Effector memory CD8-positive, alpha-beta T cell (primary cell): ENCODE measurements around the gene RTEL1.

Experiments used
- ATAC-seq: fragments of 150-1000 bp; cut with Tn5 transposase; replicated peaks from 2 replicates; pipeline ENCODE4 v1.10.0; 2021; ENCODE audit warnings: mild to moderate bottlenecking, moderate library complexity
- DNase-seq, 3 experiments: peaks; one replicate each; pipeline ENCODE4 v3.0.0; 2021
- H3K27ac Mint-ChIP-seq, 2 donors: one replicate each; pipeline ENCODE4 v1.8.0; 2022; ENCODE audit warnings: mild to moderate bottlenecking in 2 of 2, mixed read lengths in 2 of 2, moderate library complexity in 2 of 2
- H3K27me3 Mint-ChIP-seq, 2 donors: one replicate each; pipeline ENCODE4 v1.8.0; 2022; ENCODE audit warnings: mixed read lengths in 2 of 2
- H3K36me3 Mint-ChIP-seq: one replicate; pipeline ENCODE4 v1.8.0; 2022; ENCODE audit warnings: mild to moderate bottlenecking, moderate library complexity, mixed read lengths; ENCODE audit not compliant: insufficient read depth
- H3K4me1 Mint-ChIP-seq, 2 donors: one replicate each; pipeline ENCODE4 v1.8.0; 2022; ENCODE audit warnings: low read depth in 2 of 2, mixed read lengths in 2 of 2
- H3K4me3 Mint-ChIP-seq, 2 donors: one replicate each; pipeline ENCODE4 v1.8.0; 2022; ENCODE audit warnings: mild to moderate bottlenecking in 2 of 2, mixed read lengths in 2 of 2, moderate library complexity in 2 of 2
- H3K9me3 Mint-ChIP-seq, 2 donors: one replicate each; pipeline ENCODE4 v1.8.0; 2022; ENCODE audit warnings: mixed read lengths in 2 of 2

Gene RTEL1

DNA sequence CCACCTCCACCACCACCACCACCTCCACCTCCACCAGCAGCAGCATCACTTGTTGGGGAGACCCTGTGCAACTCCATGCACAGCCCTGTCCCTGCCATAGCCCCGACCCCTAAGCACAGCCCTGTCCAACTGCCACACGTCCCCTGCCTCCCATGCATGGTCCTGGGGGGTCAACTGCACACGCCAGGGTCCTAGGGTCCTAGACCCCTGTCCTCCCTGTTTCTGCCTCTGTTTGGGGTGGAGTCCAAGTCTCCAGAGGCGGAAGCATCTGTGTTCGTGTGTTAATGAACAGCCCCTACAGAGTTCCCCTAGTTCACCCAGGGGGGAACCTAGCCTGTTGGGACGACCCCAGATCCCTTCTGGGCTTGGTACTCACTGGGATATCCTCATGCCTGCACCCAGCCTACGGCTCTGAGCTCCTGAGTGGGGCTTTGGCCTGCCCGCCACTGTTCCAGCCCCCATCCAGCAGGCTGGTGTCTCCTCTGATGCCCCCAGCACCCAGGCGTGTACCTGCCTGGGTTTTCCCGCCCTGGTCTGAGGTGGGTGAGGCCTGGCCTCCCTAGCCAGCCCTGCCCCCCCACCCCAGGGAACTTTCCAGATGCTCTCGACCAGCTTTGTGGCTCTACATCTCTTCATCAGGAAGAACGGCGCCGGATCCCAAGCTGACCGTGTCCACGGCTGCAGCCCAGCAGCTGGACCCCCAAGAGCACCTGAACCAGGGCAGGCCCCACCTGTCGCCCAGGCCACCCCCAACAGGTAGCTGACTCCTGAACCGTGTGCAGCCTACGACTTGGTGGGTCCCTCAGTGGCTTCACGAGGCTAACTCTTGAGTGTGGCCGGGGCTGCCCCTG lies 35.8 kb downstream of the RTEL1 start:
- H3K9me3 Mint-ChIP-seq, result no peaks in the 10 kb centered on the region
- peaks cover 3 to 14% of the 10 kb centered on the region in 2 donors for H3K4me1 Mint-ChIP-seq
- peak overlapping the region; percentile 82 to 97 for H3K27ac Mint-ChIP-seq
- ATAC-seq (no peak), DNase-seq (no peak)
- no peaks in the 10 kb centered on the region for H3K27me3 Mint-ChIP-seq
- peaks cover 34% of the 10 kb centered on the region for H3K36me3 Mint-ChIP-seq
- H3K4me3 Mint-ChIP-seq, result peak overlapping the region; percentile 64 to 73

DNA sequence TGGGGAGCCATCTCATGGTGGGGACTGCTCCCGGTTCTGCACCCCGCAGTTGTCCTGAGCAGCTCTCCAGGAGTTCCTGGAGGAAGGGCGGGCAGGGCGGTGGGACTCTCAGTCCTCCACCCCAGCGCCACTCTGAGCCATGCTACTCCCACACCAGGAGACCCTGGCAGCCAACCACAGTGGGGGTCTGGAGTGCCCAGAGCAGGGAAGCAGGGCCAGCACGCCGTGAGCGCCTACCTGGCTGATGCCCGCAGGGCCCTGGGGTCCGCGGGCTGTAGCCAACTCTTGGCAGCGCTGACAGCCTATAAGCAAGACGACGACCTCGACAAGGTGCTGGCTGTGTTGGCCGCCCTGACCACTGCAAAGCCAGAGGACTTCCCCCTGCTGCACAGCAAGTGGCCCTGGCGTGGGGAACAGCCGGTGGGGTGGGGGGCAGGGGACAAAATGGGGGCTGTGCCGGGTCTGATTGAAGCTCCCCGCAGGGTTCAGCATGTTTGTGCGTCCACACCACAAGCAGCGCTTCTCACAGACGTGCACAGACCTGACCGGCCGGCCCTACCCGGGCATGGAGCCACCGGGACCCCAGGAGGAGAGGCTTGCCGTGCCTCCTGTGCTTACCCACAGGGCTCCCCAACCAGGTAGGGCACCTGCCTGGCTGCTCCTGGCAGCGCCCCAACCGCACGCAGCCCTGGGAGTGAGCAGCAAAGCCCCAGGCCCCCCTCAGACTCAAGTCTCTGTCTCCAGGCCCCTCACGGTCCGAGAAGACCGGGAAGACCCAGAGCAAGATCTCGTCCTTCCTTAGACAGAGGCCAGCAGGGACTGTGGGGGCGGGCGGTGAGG lies 36.7 kb downstream of the RTEL1 start:
- Mint-ChIP-seq H3K9me3 (no peaks in the 10 kb centered on the region), H3K27me3 (no peaks in the 10 kb centered on the region), H3K4me3 (no peak overlapping the region), H3K27ac (peak overlapping the region; percentile 82 to 97), H3K4me1 (peaks cover 8 to 16% of the 10 kb centered on the region in 2 donors), H3K36me3 (peaks cover 34% of the 10 kb centered on the region)
- no peak for DNase-seq
- no peak for ATAC-seq

DNA sequence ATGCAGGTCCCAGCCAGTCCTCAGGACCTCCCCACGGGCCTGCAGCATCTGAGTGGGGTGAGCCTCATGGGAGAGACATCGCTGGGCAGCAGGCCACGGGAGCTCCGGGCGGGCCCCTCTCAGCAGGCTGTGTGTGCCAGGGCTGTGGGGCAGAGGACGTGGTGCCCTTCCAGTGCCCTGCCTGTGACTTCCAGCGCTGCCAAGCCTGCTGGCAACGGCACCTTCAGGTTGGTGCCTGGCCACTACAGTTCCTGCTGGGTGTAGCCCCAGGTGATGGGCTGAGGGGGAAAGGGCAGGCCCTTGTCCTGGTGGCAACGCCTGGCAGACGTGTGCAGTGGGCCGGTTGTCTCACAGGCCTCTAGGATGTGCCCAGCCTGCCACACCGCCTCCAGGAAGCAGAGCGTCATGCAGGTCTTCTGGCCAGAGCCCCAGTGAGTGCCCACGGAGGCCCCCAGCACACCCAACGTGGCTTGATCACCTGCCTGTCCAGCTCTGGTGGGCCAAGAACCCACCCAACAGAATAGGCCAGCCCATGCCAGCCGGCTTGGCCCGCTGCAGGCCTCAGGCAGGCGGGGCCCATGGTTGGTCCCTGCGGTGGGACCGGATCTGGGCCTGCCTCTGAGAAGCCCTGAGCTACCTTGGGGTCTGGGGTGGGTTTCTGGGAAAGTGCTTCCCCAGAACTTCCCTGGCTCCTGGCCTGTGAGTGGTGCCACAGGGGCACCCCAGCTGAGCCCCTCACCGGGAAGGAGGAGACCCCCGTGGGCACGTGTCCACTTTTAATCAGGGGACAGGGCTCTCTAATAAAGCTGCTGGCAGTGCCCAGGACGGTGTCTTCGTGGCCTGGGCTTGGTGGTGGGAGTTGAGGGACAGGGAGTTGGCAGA lies 37.6 kb downstream of the RTEL1 start:
- Mint-ChIP-seq H3K27ac (peak overlapping the region in 1 of 2 donors; percentile 97), H3K27me3 (no peaks in the 10 kb centered on the region), H3K4me1 (peaks cover 8 to 18% of the 10 kb centered on the region in 2 donors), H3K9me3 (no peaks in the 10 kb centered on the region), H3K4me3 (peak overlapping the region; percentile 43 to 47), H3K36me3 (peaks cover 40% of the 10 kb centered on the region)
- ATAC-seq, result no peak
- no peak for DNase-seq

DNA sequence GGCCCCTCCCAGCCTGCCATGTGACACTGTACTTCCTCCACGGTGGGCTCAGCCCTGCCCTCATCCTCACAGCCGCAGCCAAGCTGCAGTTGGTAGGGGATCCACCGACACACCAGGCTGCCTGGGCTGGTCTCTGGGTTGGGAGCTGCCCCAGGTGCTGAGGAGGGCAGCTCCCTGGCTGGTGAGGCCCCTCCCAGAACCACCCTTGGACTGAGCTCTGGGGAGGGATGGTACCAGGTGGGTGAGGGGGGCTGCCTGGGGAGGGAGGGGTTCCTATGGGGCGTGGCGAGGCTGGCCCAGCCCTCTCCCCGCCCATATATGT lies 38.2 kb downstream of the RTEL1 start:
- no peaks in the 10 kb centered on the region for H3K9me3 Mint-ChIP-seq
- peak overlapping the region; percentile 43 to 47 for H3K4me3 Mint-ChIP-seq
- ATAC-seq (peak; percentile 73), DNase-seq (no peak)
- H3K27ac Mint-ChIP-seq, result no peak overlapping the region
- peaks cover 8 to 17% of the 10 kb centered on the region in 2 donors for H3K4me1 Mint-ChIP-seq
- peaks cover 42% of the 10 kb centered on the region for H3K36me3 Mint-ChIP-seq
- no peaks in the 10 kb centered on the region for H3K27me3 Mint-ChIP-seq

DNA sequence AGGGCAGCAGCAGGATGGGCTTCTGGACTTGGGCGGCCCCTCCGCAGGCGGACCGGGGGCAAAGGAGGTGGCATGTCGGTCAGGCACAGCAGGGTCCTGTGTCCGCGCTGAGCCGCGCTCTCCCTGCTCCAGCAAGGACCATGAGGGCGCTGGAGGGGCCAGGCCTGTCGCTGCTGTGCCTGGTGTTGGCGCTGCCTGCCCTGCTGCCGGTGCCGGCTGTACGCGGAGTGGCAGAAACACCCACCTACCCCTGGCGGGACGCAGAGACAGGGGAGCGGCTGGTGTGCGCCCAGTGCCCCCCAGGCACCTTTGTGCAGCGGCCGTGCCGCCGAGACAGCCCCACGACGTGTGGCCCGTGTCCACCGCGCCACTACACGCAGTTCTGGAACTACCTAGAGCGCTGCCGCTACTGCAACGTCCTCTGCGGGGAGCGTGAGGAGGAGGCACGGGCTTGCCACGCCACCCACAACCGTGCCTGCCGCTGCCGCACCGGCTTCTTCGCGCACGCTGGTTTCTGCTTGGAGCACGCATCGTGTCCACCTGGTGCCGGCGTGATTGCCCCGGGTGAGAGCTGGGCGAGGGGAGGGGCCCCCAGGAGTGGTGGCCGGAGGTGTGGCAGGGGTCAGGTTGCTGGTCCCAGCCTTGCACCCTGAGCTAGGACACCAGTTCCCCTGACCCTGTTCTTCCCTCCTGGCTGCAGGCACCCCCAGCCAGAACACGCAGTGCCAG lies 38.7 kb downstream of the RTEL1 start, which contains the start of gene TNFRSF6B:
TNFRSF6B (plus strand) TSS at position 25 of the 729 bp plus-strand sequence; CDS start at position 141, 116 bp downstream.
- Mint-ChIP-seq H3K4me3 (peak within 1 kb of the TSS; percentile 43 to 47), H3K27me3 (no peaks in the 10 kb centered on the region), H3K9me3 (no peaks in the 10 kb centered on the region), H3K27ac (peak within 1 kb of the TSS in 1 of 2 donors; percentile 97), H3K36me3 (peaks cover 39% of the 10 kb centered on the region), H3K4me1 (peaks cover 8 to 14% of the 10 kb centered on the region in 2 donors)
- no peak for DNase-seq
- peak; percentile 39 for ATAC-seq

DNA sequence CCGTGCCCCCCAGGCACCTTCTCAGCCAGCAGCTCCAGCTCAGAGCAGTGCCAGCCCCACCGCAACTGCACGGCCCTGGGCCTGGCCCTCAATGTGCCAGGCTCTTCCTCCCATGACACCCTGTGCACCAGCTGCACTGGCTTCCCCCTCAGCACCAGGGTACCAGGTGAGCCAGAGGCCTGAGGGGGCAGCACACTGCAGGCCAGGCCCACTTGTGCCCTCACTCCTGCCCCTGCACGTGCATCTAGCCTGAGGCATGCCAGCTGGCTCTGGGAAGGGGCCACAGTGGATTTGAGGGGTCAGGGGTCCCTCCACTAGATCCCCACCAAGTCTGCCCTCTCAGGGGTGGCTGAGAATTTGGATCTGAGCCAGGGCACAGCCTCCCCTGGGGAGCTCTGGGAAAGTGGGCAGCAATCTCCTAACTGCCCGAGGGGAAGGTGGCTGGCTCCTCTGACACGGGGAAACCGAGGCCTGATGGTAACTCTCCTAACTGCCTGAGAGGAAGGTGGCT lies 39.3 kb downstream of the RTEL1 start:
- H3K4me1 Mint-ChIP-seq, result peaks cover 8 to 19% of the 10 kb centered on the region in 2 donors
- no peak overlapping the region for H3K27ac Mint-ChIP-seq
- H3K27me3 Mint-ChIP-seq, result no peaks in the 10 kb centered on the region
- DNase-seq, result no peak
- H3K36me3 Mint-ChIP-seq, result peaks cover 33% of the 10 kb centered on the region
- no peak for ATAC-seq
- H3K9me3 Mint-ChIP-seq, result no peaks in the 10 kb centered on the region
- H3K4me3 Mint-ChIP-seq, result peak overlapping the region in 1 of 2 donors; percentile 29

DNA sequence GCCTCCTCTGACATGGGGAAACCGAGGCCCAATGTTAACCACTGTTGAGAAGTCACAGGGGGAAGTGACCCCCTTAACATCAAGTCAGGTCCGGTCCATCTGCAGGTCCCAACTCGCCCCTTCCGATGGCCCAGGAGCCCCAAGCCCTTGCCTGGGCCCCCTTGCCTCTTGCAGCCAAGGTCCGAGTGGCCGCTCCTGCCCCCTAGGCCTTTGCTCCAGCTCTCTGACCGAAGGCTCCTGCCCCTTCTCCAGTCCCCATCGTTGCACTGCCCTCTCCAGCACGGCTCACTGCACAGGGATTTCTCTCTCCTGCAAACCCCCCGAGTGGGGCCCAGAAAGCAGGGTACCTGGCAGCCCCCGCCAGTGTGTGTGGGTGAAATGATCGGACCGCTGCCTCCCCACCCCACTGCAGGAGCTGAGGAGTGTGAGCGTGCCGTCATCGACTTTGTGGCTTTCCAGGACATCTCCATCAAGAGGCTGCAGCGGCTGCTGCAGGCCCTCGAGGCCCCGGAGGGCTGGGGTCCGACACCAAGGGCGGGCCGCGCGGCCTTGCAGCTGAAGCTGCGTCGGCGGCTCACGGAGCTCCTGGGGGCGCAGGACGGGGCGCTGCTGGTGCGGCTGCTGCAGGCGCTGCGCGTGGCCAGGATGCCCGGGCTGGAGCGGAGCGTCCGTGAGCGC lies 39.9 kb downstream of the RTEL1 start:
- ATAC-seq (no peak), DNase-seq (no peak)
- H3K27me3 Mint-ChIP-seq, result no peaks in the 10 kb centered on the region
- H3K9me3 Mint-ChIP-seq, result no peaks in the 10 kb centered on the region
- peaks cover 8 to 19% of the 10 kb centered on the region in 2 donors for H3K4me1 Mint-ChIP-seq
- no peak overlapping the region for H3K27ac Mint-ChIP-seq
- peaks cover 27% of the 10 kb centered on the region for H3K36me3 Mint-ChIP-seq
- H3K4me3 Mint-ChIP-seq, result no peak overlapping the region

DNA sequence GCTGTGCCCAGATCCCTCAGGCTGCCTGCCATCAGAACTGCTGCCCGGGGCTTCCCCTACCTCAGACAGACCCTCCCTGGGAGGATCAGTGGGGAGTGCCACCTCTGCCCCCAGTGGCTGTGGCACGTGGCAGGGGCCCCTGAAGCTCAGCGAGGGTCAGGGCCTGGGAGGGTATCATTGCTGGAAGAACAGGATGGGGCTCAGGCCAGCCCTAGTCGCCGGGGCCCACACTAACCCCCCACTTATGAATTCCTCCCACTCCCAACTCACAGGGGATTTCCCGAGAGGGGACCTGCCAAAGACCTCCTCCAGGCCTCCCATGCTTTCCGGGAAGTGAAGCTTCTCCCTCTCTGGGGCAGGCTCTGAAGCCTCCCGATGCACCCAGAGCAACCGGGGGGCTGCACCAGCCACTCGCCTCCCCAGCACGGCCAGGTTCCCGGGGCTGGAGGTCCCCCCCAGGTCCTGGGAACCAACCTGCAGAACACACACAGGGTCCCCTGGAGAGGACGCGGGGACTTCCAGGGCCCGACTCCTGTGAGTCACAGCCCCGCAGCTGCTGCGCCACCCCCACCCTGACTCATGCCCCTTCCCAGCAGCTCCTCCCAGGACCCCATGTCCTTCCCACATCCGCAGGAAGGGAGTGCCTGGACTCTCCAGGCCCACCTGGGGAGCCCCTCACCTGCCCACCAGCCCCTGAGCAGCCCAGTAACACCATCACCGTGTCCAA lies 40.8 kb downstream of the RTEL1 start:
- Mint-ChIP-seq H3K4me1 (peaks cover 8 to 17% of the 10 kb centered on the region in 2 donors), H3K9me3 (no peaks in the 10 kb centered on the region), H3K27ac (no peak overlapping the region), H3K27me3 (no peaks in the 10 kb centered on the region), H3K36me3 (peaks cover 23% of the 10 kb centered on the region), H3K4me3 (peak overlapping the region in 1 of 2 donors; percentile 15)
- DNase-seq (no peak), ATAC-seq (no peak)

DNA sequence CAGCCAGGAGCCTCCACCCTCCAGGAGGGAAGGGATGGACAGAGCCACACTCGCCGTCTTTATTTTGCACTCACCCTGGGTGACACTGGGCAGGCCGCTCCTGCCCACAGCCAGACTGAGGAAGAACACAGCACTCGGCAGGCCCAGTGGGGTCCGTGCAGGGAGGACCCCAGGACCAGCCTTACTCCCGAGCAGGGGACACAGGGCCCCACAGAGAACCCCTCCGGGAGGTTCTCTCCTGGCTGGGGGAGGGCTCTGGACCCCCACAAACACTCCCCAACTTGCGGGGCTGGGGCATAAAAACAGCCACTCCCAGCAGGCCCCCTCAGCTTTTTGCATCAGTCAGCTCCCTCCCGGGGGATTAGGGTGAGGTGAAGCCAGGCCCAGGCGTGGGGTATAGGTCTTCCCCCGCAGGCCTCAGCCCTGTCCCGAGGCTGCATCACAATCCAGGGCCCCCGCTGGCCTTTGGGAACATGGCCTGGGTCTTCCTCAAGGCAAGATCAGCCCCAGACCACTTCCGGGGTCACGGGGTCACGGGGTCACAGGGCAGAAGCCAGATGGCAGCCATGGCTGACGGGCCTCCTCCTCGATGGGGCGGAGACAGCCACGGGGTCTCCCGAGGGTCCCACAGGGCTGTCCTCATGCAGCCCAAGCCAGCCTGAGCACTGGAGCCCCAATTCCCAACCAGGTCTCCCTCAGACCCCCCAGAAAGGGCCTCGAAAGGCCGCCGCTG lies 41.5 kb downstream of the RTEL1 start:
- DNase-seq (no peak), ATAC-seq (no peak)
- Mint-ChIP-seq H3K27me3 (no peaks in the 10 kb centered on the region), H3K36me3 (peaks cover 16% of the 10 kb centered on the region), H3K4me3 (peak overlapping the region in 1 of 2 donors; percentile 15), H3K27ac (no peak overlapping the region), H3K4me1 (peaks cover 8 to 16% of the 10 kb centered on the region in 2 donors), H3K9me3 (no peaks in the 10 kb centered on the region)

DNA sequence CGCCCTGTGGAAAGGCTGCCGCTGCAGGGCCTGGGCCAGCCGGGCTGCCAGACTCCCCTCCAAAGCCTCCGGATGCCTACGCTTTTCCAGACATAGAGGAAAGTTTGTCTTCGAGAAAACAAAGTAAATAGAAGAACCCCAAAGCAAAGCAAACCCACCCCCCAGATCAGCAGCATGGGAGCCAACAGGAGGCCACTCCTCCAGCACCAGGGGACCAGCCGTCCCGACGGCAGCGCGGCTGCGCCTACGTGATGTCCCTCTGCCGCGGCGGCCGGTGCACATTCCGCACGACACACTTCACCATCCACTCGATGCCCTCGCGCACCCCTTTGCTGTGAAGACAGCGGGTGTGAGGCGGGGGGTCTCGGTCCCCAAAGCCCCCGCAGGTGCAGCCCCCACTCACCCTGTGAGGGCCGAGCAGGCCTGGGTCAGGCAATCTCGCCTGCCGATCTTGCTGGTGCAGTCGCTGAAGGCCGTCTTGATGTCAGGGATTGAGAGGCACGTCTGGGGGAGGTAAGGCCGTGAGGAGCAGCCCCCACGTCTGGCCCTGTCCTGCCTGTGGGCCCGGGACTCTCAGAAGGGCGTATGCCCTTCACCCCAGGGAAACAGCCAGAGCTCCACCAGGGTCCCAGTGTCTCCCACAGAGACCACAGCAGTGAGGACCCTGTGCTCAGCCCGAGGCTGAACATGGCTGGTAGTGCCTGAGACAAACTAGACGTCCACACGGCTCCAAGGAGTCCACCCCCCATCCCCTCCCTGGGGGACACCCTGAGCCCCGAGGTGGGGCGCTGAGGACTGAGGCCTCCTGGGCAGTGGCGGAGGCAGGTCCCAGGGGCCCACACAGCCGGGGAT lies 42.3 kb downstream of the RTEL1 start:
- ATAC-seq (no peak), DNase-seq (no peak)
- Mint-ChIP-seq H3K4me1 (peaks cover 8 to 19% of the 10 kb centered on the region in 2 donors), H3K27ac (peak overlapping the region in 1 of 2 donors; percentile 28), H3K9me3 (no peaks in the 10 kb centered on the region), H3K36me3 (peaks cover 17% of the 10 kb centered on the region), H3K27me3 (no peaks in the 10 kb centered on the region), H3K4me3 (no peak overlapping the region)
